OCI-LY7 (cell line): ENCODE measurements around the gene IGF1. TPM values are rescaled to one million over a fixed set of nuclear protein-coding genes. Genes with fewer than 3 reads are reported as not detected.
"Not testable (repeated sequence)": the region's sequence is repeated elsewhere in the genome, so short reads cannot be mapped to it uniquely, and the experiment has no call there.

ENCODE experiments used
- BruUV-seq: library from RNA; stranded (reverse); fragments of 400-500 nt; replicated peaks from 2 replicates; lab custom pipeline; 2021; lab: Mats Ljungman, UMichigan
- CTCF ChIA-PET: fragments of 300-600 bp; sonication (Branson Sonifier 250); formaldehyde crosslinking; loops from one replicate; lab custom pipeline; 2022; ENCODE audit warnings: antibody characterized with exemption; ENCODE audit not compliant: unreplicated experiment; lab: Charles Lee
- POLR2A ChIA-PET: fragments of 300-600 bp; sonication (Branson Sonifier 250); formaldehyde crosslinking; loops from one replicate; lab custom pipeline; 2022; ENCODE audit warnings: antibody characterized with exemption; lab: Charles Lee
- DNase-seq: peaks from one replicate; pipeline ENCODE4 v3.0.0-alpha.2; 2015; ENCODE audit warnings: low spot score
- H2AFZ ChIP-seq: fragments of 200-600 bp; sonication (generic), shearing (Covaris generic); 2 replicates; pipeline ENCODE4 v1.6.1; 2014; ENCODE audit warnings: mild to moderate bottlenecking, antibody characterized with exemption, low read length, moderate library complexity
- H3K27ac ChIP-seq: fragments of 200-600 bp; sonication (generic); 2 replicates; pipeline ENCODE4 v1.5.1; 2014; ENCODE audit warnings: mixed run types, low read depth, mild to moderate bottlenecking, moderate library complexity, low read length, inconsistent platforms; ENCODE audit not compliant: poor library complexity, severe bottlenecking
- H3K36me3 ChIP-seq: fragments of 200-600 bp; sonication (generic); 2 replicates; pipeline ENCODE4 v1.6.1; 2014; ENCODE audit warnings: mild to moderate bottlenecking, antibody characterized with exemption, low read length, moderate library complexity, mixed read lengths; ENCODE audit not compliant: insufficient read depth
- H3K4me1 ChIP-seq: fragments of 200-600 bp; sonication (generic); 2 replicates; pipeline ENCODE4 v1.5.1; 2014; ENCODE audit warnings: mild to moderate bottlenecking, low read length; ENCODE audit not compliant: insufficient read depth, poor library complexity, severe bottlenecking
- H3K4me2 ChIP-seq: fragments of 200-600 bp; sonication (generic); 2 replicates; pipeline ENCODE4 v1.6.1; 2014; ENCODE audit warnings: mild to moderate bottlenecking, low read length
- H3K4me3 ChIP-seq: fragments of 200-600 bp; sonication (generic); 2 replicates; pipeline ENCODE4 v1.5.1; 2014; ENCODE audit warnings: mild to moderate bottlenecking, low read depth, low read length; ENCODE audit not compliant: poor library complexity, severe bottlenecking
- H3K79me2 ChIP-seq: fragments of 200-600 bp; sonication (generic); 2 replicates; pipeline ENCODE4 v1.6.1; 2016; ENCODE audit warnings: low read depth, mild to moderate bottlenecking, low read length, moderate library complexity, mixed read lengths; ENCODE audit not compliant: insufficient read depth
- H3K9me2 ChIP-seq: fragments of 200-600 bp; sonication (generic); 2 replicates; pipeline ENCODE4 v1.6.1; 2016; ENCODE audit warnings: mild to moderate bottlenecking, low read length, mixed read lengths; ENCODE audit not compliant: insufficient read depth
- H3K9me3 ChIP-seq: fragments of 200-600 bp; sonication (generic); 2 replicates; pipeline ENCODE4 v1.6.1; 2014; ENCODE audit warnings: mild to moderate bottlenecking, mixed run types, low read length, mixed read lengths
- H4K20me1 ChIP-seq: fragments of 200-600 bp; sonication (generic); 2 replicates; pipeline ENCODE4 v1.6.1; 2014; ENCODE audit warnings: mild to moderate bottlenecking, antibody characterized with exemption, low read length, moderate library complexity, mixed read lengths; ENCODE audit not compliant: insufficient read depth
- CTCF ChIP-seq: fragments of 200-600 bp; sonication (generic); conservative IDR thresholded peaks from 2 replicates; pipeline ENCODE4 v1.5.1; 2014; ENCODE audit warnings: mild to moderate bottlenecking, antibody characterized with exemption, low read length, moderate library complexity, mixed read lengths
- EZH2phosphoT487 ChIP-seq: fragments of 200-600 bp; sonication (generic); IDR thresholded peaks from 2 replicates; pipeline ENCODE4 v1.6.1; 2018; ENCODE audit warnings: low read depth, borderline replicate concordance, mild to moderate bottlenecking, mixed run types, antibody characterized with exemption, low read length, moderate library complexity, mixed read lengths
- intact Hi-C: fragments of 100-400 bp; cut with micrococcal nuclease; formaldehyde crosslinking; loops from one replicate; pipeline ENCODE4 v1.10.0; 2022; ENCODE audit not compliant: unreplicated experiment
- total RNA-seq, 2 experiments: library from RNA; depleted of rRNA in 1 of 2; stranded (reverse); fragments of >200 nt in 1 of 2; shearing (Covaris generic) in 1 of 2; gene quantifications; 2 replicates each; pipeline ENCODE4 v1.2.3, GENCODE V29; 2014 to 2022

The IGF1 gene
- total RNA-seq, 2 experiments from 2014 or later = not detected

GRCh38 chr12:102454330-102454729 lies 26.0 kb downstream of the IGF1 start:
- H3K36me3 ChIP-seq = no peaks in the 10 kb centered on the region
- no peaks in the 10 kb centered on the region for H4K20me1 ChIP-seq
- TF ChIP-seq EZH2phosphoT487 = no peak
- no peak for TF ChIP-seq CTCF
- H3K4me2 ChIP-seq = no peak overlapping the region
- H3K4me1 ChIP-seq = no peaks in the 10 kb centered on the region
- H3K9me2 ChIP-seq = no peaks in the 10 kb centered on the region
- no peak overlapping the region for H3K4me3 ChIP-seq
- intact Hi-C loops = no loop called here
- H2AFZ ChIP-seq = no peak overlapping the region
- H3K27ac ChIP-seq = no peak overlapping the region
- ChIA-PET POLR2A (interaction anchor here (0.6 kb wide), 1 partner anchor 1136 kb away, joined by 4 read pairs; no protein-coding TSS in a partner anchor), CTCF (interaction anchor here (0.5 kb wide), 1 partner anchor 110 kb away, joined by 3 read pairs; no protein-coding TSS in a partner anchor)
- no TSS peak for BruUV-seq
- DNase-seq = no peak
- H3K9me3 ChIP-seq = no peaks in the 10 kb centered on the region
- H3K79me2 ChIP-seq = no peaks in the 10 kb centered on the region

GRCh38 chr12:102452605-102453004 lies 27.8 kb downstream of the IGF1 start:
- Histone ChIP-seq H3K9me2 (no peaks in the 10 kb centered on the region), H3K36me3 (no peaks in the 10 kb centered on the region), H3K27ac (no peak overlapping the region), H2AFZ (no peak overlapping the region), H3K4me3 (no peak overlapping the region), H3K9me3 (no peaks in the 10 kb centered on the region), H3K4me1 (no peaks in the 10 kb centered on the region), H4K20me1 (no peaks in the 10 kb centered on the region), H3K4me2 (no peak overlapping the region), H3K79me2 (no peaks in the 10 kb centered on the region)
- intact Hi-C loops = no loop called here
- DNase-seq = no peak
- TF ChIP-seq EZH2phosphoT487 (no peak), CTCF (no peak)
- BruUV-seq = no TSS peak
- CTCF ChIA-PET = no interaction called here
- POLR2A ChIA-PET = no interaction called here

- H3K9me2 ChIP-seq, H2AFZ ChIP-seq, H3K4me1 ChIP-seq, DNase-seq, intact Hi-C loops, H3K4me3 ChIP-seq, H3K9me3 ChIP-seq, H3K4me2 ChIP-seq, H3K79me2 ChIP-seq, H3K36me3 ChIP-seq, H3K27ac ChIP-seq, CTCF ChIA-PET, BruUV-seq, H4K20me1 ChIP-seq: not testable (repeated sequence)
- POLR2A ChIA-PET = interaction anchor here (0.7 to 1.4 kb wide), 2 partner anchors 22 to 272 kb away, joined by 3 to 4 read pairs; no protein-coding TSS in a partner anchor
These were observed 31.3 kb downstream of the IGF1 start for GRCh38 chr12:102449018-102449417.

GRCh38 chr12:102447426-102447825 lies 32.9 kb downstream of the IGF1 start:
- H3K9me2 ChIP-seq, H4K20me1 ChIP-seq, H2AFZ ChIP-seq, H3K79me2 ChIP-seq, intact Hi-C loops, DNase-seq, CTCF ChIA-PET, BruUV-seq, H3K27ac ChIP-seq, H3K4me1 ChIP-seq, POLR2A ChIA-PET, H3K4me3 ChIP-seq, H3K4me2 ChIP-seq, H3K36me3 ChIP-seq, H3K9me3 ChIP-seq: not testable (repeated sequence)
